ENCODE data around the gene PASD1.

GRCh38 chrX:151695583-151696340, 132.3 kb downstream of the PASD1 start:
- TF ChIP-seq TAF1 (IDR thresholded peaks at IDR 0.05; ENCODE audit: borderline replicate concordance, low read depth, low read length), result no peak
- TF ChIP-seq POLR2A (IDR thresholded peaks at IDR 0.05; ENCODE audit: low read depth, low read length), result no peak
